ENCODE results near the gene KRTAP4-12.
"Not testable (repeated sequence)": the region's sequence is repeated elsewhere in the genome, so short reads cannot be mapped to it uniquely, and the experiment has no call there.

Gene KRTAP4-12

DNA sequence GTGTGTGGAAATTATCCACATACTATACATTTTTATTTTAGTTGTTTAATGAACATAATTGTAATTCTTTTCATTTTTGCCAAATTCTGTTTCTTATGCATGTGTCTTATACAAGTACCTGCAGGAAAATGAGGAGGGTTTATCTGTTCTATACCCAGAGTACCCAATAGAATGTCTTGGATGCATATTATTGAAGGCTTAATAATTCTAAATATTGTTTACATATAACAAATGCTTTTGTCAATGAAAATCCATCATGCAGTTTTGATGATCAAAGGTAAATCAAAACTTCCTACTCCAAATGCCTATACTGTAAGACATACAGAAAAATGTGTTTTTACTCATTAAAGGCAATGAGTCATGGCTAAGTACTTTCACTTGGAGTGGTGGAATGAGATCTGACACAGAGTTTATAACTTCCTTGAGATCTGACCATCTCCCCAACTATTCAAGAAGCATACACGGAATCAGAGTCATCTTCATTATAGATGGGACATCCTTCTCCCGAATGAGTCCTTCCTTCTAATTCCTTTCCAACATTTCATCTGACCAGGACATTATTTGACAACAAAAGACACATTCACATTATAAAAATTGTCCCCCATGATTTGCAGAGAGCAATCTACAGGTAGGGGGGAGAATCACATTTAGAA lies 19.5 kb downstream of the KRTAP4-12 start:
- not testable (repeated sequence) for H3K27me3 ChIP-seq (ENCODE audit: control insufficient read depth, insufficient read depth, low read length); H3K9me3 ChIP-seq (ENCODE audit: control insufficient read depth, insufficient read depth, low read length); H3K36me3 ChIP-seq (ENCODE audit: control insufficient read depth, insufficient read depth, low read length); H3K4me3 ChIP-seq (ENCODE audit: low read depth, low read length); H3K9ac ChIP-seq (ENCODE audit: low read depth, low read length)
- H3K4me1 ChIP-seq (ENCODE audit: control insufficient read depth, insufficient read depth, low read length): peaks cover 12% of the 10 kb centered on the region

DNA sequence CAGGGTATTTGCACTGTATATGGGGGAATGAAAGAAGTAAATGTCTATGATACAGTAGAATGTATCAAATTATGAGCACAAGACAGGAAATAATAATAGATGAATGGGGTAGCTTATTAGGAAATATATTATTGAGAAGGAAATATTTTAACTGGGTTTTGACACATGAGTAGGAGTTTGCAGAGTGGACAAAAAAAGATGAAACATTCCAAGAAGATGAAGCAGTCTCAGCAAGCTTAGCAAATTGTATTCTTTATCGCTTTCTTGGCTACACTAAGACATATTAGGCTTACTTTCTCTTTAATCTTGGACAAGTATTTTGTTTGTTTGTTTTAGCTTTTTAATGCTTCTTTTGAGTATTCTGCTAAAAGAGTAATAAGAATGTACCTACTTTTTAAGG lies 20.1 kb downstream of the KRTAP4-12 start:
- Histone ChIP-seq H3K27me3 (ENCODE audit: control insufficient read depth, insufficient read depth, low read length) (no peaks in the 10 kb centered on the region), H3K9ac (ENCODE audit: low read depth, low read length) (no peak overlapping the region), H3K4me1 (ENCODE audit: control insufficient read depth, insufficient read depth, low read length) (peaks cover 12% of the 10 kb centered on the region), H3K36me3 (ENCODE audit: control insufficient read depth, insufficient read depth, low read length) (no peaks in the 10 kb centered on the region), H3K9me3 (ENCODE audit: control insufficient read depth, insufficient read depth, low read length) (no peaks in the 10 kb centered on the region), H3K4me3 (ENCODE audit: low read depth, low read length) (no peak overlapping the region)

DNA sequence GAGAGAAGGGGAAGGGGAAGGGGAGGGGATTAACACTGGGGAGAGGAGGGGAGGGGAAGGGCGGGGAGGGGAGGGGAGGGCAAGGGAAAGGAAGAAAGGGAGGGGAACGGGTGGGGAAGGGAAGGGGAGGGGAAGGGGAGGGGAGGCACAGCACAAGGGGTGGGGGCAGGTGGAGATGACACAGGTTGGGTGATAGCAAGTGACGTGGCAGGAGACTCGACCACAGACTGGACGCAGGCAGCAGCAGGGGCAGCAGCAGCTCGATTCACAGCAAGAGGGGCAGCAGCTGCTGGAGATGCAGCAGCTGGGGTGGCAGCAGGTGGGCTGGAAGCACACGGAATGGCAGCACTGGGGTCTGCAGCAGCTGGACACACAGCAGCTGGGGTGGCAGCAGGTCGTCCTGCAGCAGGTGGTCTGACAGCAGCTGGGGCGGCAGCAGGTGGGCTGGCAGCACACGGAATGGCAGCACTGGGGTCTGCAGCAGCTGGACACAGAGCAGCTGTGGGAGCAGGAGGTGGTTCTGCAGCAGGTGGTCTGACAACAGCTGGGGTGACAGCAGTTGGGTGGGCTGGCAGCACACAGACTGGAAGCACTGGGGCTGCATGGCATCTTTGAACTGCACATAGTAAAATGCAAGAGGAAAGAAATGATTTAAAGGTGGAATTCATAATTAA lies 22.3 kb downstream of the KRTAP4-12 start, which contains the start of gene KRTAP4-16:
Gene KRTAP4-16, minus strand, starts transcription at position 624 of the 674 bp plus-strand sequence. Its CDS starts 0 bp downstream, at position 624.
- Histone ChIP-seq H3K4me3 (ENCODE audit: low read depth, low read length) (no peak within 1 kb of the TSS), H3K36me3 (ENCODE audit: control insufficient read depth, insufficient read depth, low read length) (no peaks in the 10 kb centered on the region), H3K4me1 (ENCODE audit: control insufficient read depth, insufficient read depth, low read length) (no peaks in the 10 kb centered on the region), H3K9ac (ENCODE audit: low read depth, low read length) (no peak within 1 kb of the TSS), H3K27me3 (ENCODE audit: control insufficient read depth, insufficient read depth, low read length) (no peaks in the 10 kb centered on the region), H3K9me3 (ENCODE audit: control insufficient read depth, insufficient read depth, low read length) (no peaks in the 10 kb centered on the region)

DNA sequence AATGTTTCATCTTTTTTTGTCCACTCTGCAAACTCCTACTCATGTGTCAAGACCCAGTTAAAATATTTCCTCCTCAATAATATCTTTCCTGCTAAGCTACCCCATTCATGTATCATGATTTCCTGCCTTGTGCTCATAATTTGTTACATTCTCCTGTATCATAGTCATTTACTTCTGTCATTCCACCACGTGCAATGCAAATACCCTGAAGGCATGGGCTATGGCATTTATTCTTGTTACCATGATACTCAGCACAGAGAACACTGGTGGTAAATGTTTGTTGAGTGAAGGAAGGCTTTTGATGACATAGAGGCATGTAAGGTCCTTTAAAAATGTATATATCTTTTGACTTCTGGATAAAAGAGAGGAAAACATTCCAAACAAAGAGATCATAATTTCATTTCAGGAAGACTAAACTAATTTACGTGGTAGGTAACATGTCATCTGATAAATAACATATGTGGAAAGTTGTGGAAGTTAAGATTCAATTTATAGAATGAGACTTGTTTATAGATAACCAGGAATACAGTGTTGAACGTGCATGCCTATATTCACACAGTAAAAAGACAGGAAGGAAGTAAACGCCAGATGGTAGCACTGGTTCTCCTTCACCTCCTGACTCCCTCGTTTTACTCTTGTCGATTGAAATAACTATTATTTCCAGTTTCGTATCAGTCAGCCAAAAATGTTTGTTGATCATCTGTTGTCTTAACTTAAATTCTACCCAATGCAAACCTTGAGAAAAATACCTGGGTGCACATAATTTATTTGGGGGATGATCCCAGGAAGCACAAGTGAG lies 24.1 kb downstream of the KRTAP4-12 start:
- H3K9ac ChIP-seq (ENCODE audit: low read depth, low read length); H3K4me3 ChIP-seq (ENCODE audit: low read depth, low read length): not testable (repeated sequence)

DNA sequence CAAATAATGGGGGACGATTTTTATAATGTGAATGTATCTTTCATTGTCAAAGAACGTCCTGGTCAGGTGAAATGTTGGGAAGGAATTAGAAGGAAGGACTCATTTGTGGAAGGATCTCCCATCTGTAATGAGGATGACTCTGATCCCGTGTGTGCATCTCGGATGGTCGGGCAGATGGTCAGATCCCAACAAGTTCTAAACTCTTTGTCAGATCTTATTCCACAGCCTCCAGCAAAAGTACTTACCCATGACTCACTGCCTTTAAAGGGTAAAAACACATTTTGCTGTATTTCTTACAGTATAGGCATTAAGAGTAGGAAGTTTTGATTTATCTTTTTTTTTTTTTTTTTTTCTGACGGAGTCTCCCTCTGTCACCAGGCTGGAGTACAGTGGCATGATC lies 25.5 kb downstream of the KRTAP4-12 start:
- Histone ChIP-seq H3K4me1 (ENCODE audit: control insufficient read depth, insufficient read depth, low read length) (peaks cover 2% of the 10 kb centered on the region), H3K36me3 (ENCODE audit: control insufficient read depth, insufficient read depth, low read length) (no peaks in the 10 kb centered on the region), H3K9ac (ENCODE audit: low read depth, low read length) (no peak overlapping the region), H3K4me3 (ENCODE audit: low read depth, low read length) (no peak overlapping the region), H3K27me3 (ENCODE audit: control insufficient read depth, insufficient read depth, low read length) (no peaks in the 10 kb centered on the region), H3K9me3 (ENCODE audit: control insufficient read depth, insufficient read depth, low read length) (no peaks in the 10 kb centered on the region)

More for the DNA sequence above, 24.1 kb downstream of the KRTAP4-12 start:
- not testable (repeated sequence) for H3K4me1 ChIP-seq (ENCODE audit: control insufficient read depth, insufficient read depth, low read length); H3K27me3 ChIP-seq (ENCODE audit: control insufficient read depth, insufficient read depth, low read length); H3K36me3 ChIP-seq (ENCODE audit: control insufficient read depth, insufficient read depth, low read length); H3K9me3 ChIP-seq (ENCODE audit: control insufficient read depth, insufficient read depth, low read length)

DNA sequence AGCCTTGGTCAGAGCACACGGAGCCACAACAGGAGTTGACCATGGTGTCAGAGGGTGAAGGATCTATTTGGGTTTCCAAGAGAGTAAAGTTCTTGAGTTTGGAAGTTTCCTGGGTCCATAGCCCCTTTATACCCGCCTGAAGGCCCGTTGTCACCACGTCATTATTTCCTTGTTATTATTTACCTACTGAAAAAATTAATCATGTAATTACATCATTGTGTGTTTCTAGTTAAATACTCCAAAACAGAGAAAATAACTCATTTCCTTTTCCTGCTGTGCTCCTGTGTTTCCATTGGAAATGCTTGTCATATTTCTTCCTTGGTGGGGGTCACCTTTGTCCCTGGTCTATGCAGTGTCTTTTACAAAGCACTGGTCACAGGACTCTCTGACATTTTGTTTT lies 25.9 kb downstream of the KRTAP4-12 start, which contains the start of gene KRTAP4-8:
Gene KRTAP4-8, minus strand, starts transcription at position 101 of the 400 bp plus-strand sequence. Its CDS starts 58 bp downstream, at position 43.
- no peak within 1 kb of the TSS for H3K9ac ChIP-seq (ENCODE audit: low read depth, low read length)
- H3K36me3 ChIP-seq (ENCODE audit: control insufficient read depth, insufficient read depth, low read length): no peaks in the 10 kb centered on the region
- no peak within 1 kb of the TSS for H3K4me3 ChIP-seq (ENCODE audit: low read depth, low read length)
- H3K4me1 ChIP-seq (ENCODE audit: control insufficient read depth, insufficient read depth, low read length): peaks cover 2% of the 10 kb centered on the region
- no peaks in the 10 kb centered on the region for H3K27me3 ChIP-seq (ENCODE audit: control insufficient read depth, insufficient read depth, low read length)
- no peaks in the 10 kb centered on the region for H3K9me3 ChIP-seq (ENCODE audit: control insufficient read depth, insufficient read depth, low read length)

DNA sequence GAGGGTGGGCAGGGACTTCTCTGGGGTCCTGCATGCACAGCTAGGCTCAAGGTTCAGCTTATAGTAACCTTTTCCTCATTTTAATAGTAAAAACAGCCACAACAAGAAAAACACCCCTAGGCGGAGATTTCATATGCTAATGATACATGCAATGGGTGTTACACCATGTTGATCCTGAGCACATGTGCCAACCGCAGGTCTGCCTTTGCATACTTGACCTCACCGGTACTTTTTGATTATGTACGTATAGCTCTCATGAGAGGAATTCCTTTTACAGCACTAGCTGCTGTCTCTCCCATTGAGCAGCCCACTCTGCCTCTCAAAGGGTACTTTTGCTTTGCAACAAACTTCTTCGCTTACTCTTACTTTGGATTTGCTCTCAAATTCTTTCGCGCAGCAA lies 27.9 kb downstream of the KRTAP4-12 start:
- Histone ChIP-seq H3K4me3 (ENCODE audit: low read depth, low read length) (no peak overlapping the region), H3K9me3 (ENCODE audit: control insufficient read depth, insufficient read depth, low read length) (peaks cover 3% of the 10 kb centered on the region), H3K36me3 (ENCODE audit: control insufficient read depth, insufficient read depth, low read length) (no peaks in the 10 kb centered on the region), H3K9ac (ENCODE audit: low read depth, low read length) (no peak overlapping the region), H3K27me3 (ENCODE audit: control insufficient read depth, insufficient read depth, low read length) (no peaks in the 10 kb centered on the region), H3K4me1 (ENCODE audit: control insufficient read depth, insufficient read depth, low read length) (peaks cover 2% of the 10 kb centered on the region)

DNA sequence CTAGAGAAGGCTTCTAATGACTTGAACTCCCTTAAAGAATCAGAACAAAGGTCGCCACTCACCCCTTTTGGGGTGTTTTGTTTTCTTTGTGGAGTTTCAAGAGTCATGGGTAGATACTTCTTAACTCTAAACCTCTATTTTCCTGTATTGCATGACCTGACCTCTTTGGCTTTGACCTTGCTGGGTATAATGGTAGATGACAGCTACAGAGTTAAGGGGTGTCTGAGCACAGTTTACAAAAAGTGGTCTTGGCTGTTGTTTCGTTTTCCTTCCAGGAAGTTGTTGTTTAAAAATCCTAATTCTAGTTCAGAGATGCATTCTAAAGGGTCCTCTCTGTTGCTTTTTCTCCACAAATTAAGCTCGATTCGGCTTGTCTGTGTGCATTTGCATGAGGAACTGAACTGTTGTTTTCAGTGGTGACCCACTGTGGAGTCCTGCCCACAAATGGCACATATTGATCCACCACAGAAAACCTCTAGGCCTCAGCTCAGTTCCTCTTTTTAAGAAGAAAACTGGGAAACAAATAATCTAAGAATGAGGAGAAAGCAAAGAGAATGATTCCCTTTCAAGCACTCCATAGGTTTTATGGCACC lies 35.1 kb downstream of the KRTAP4-12 start:
- H3K9ac ChIP-seq (ENCODE audit: low read depth, low read length); H3K9me3 ChIP-seq (ENCODE audit: control insufficient read depth, insufficient read depth, low read length); H3K4me3 ChIP-seq (ENCODE audit: low read depth, low read length); H3K4me1 ChIP-seq (ENCODE audit: control insufficient read depth, insufficient read depth, low read length); H3K36me3 ChIP-seq (ENCODE audit: control insufficient read depth, insufficient read depth, low read length); H3K27me3 ChIP-seq (ENCODE audit: control insufficient read depth, insufficient read depth, low read length): not testable (repeated sequence)

DNA sequence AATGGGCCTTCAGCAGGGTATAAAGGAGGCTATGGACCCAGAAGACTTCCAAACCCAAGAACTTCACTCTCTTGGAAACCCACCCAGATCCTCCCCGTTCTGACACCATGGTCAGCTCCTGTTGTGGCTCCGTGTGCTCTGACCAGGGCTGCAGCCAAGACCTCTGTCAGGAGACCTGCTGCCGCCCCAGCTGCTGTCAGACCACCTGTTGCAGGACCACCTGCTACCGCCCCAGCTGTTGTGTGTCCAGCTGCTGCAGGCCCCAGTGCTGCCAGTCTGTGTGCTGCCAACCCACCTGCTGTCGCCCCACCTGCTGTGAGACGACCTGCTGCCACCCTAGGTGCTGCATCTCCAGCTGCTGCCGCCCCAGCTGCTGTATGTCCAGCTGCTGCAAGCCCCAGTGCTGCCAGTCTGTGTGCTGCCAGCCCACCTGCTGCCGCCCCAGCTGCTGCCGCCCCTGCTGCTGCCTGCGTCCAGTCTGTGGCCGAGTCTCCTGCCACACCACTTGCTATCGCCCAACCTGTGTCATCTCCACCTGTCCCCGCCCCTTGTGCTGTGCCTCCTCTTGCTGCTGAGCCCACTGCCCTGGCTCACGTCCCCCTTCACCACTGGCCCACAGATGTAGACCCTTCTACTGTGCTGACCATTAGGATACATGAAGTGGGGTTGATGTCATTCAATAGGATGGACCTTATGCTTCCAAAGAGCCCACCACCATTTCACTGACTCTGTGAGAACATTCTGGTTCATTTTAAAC lies 39.7 kb downstream of the KRTAP4-12 start, which contains the start of gene KRTAP4-7:
Gene KRTAP4-7, plus strand, starts transcription at position 51 of the 757 bp plus-strand sequence. Its CDS starts 57 bp downstream, at position 108.
- not testable (repeated sequence) for H3K4me1 ChIP-seq (ENCODE audit: control insufficient read depth, insufficient read depth, low read length); H3K27me3 ChIP-seq (ENCODE audit: control insufficient read depth, insufficient read depth, low read length); H3K36me3 ChIP-seq (ENCODE audit: control insufficient read depth, insufficient read depth, low read length); H3K9me3 ChIP-seq (ENCODE audit: control insufficient read depth, insufficient read depth, low read length); H3K9ac ChIP-seq (ENCODE audit: low read depth, low read length); H3K4me3 ChIP-seq (ENCODE audit: low read depth, low read length)

DNA sequence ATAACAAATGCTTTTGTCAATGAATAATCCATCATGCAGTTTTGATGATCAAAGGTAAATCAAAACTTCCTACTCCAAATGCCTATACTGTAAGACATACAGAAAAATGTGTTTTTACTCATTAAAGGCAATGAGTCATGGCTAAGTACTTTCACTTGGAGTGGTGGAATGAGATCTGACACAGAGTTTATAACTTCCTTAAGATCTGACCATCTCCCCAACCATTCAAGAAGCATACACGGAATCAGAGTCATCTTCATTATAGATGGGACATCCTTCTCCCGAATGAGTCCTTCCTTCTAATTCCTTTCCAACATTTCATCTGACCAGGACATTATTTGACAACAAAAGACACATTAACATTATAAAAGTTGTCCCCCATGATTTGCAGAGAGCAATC lies 40.6 kb downstream of the KRTAP4-12 start:
- H3K27me3 ChIP-seq (ENCODE audit: control insufficient read depth, insufficient read depth, low read length); H3K9ac ChIP-seq (ENCODE audit: low read depth, low read length); H3K36me3 ChIP-seq (ENCODE audit: control insufficient read depth, insufficient read depth, low read length); H3K4me1 ChIP-seq (ENCODE audit: control insufficient read depth, insufficient read depth, low read length); H3K9me3 ChIP-seq (ENCODE audit: control insufficient read depth, insufficient read depth, low read length); H3K4me3 ChIP-seq (ENCODE audit: low read depth, low read length): not testable (repeated sequence)

DNA sequence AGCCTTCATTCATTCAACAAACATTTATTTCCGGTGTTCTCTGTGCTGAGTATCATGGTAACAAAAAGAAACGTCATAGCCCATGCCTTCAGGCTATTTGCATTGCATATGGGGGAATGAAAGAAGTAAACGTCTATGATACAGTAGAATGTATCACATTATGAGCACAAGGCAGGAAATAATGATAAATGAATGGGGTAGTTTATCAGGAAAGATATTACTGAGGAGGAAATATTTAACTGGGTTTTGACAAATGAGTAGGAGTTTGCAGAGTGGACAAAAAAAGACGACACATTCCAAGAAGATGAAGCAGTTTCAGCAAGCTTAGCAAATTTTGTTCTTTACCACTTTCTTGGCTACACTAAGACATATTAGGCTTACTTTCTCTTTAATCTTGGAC lies 41.4 kb downstream of the KRTAP4-12 start:
- Histone ChIP-seq H3K9me3 (ENCODE audit: control insufficient read depth, insufficient read depth, low read length) (no peaks in the 10 kb centered on the region), H3K27me3 (ENCODE audit: control insufficient read depth, insufficient read depth, low read length) (no peaks in the 10 kb centered on the region), H3K4me1 (ENCODE audit: control insufficient read depth, insufficient read depth, low read length) (no peaks in the 10 kb centered on the region), H3K4me3 (ENCODE audit: low read depth, low read length) (no peak overlapping the region), H3K36me3 (ENCODE audit: control insufficient read depth, insufficient read depth, low read length) (no peaks in the 10 kb centered on the region), H3K9ac (ENCODE audit: low read depth, low read length) (no peak overlapping the region)

All from iPS-15b (cell line).